IMR-90 (cell line): Measurements from ENCODE around the gene PEX14. TPM values are rescaled to one million over a fixed set of nuclear protein-coding genes. Genes with fewer than 3 reads are reported as not detected.

Source experiments
- ATAC-seq: fragments of 200-7000 bp; cut with Tn5 transposase; 2 replicates; pipeline ENCODE4 v1.9.1; 2020; ENCODE audit warnings: low read depth, mild to moderate bottlenecking, moderate library complexity
- BruUV-seq: library from RNA; stranded (reverse); fragments of 400-500 nt; replicated peaks from 2 replicates; lab custom pipeline; 2021; lab: Mats Ljungman, UMichigan
- CTCF ChIA-PET: fragments of 300-600 bp; formaldehyde crosslinking; extraction: SDS; loops from one replicate; lab custom pipeline; 2021; ENCODE audit warnings: antibody characterized with exemption; lab: Yijun Ruan, JAX
- POLR2A ChIA-PET: fragments of 300-600 bp; sonication (Branson Sonifier 250); formaldehyde crosslinking; loops from one replicate; lab custom pipeline; 2022; ENCODE audit warnings: antibody characterized with exemption; ENCODE audit not compliant: unreplicated experiment; lab: Charles Lee
- DNase-seq: peaks from one replicate; pipeline ENCODE4 v3.0.0; 2013
- H2AFZ ChIP-seq: replicated peaks from 2 replicates; pipeline ENCODE3; 2013; ENCODE audit warnings: low read length, mild to moderate bottlenecking; ENCODE audit not compliant: poor library complexity
- H2AK5ac ChIP-seq: 2 replicates; pipeline ENCODE4 v1.6.1; 2013; ENCODE audit warnings: low read depth, low read length, inconsistent platforms
- H2AK9ac ChIP-seq: replicated peaks from 2 replicates; pipeline ENCODE3; 2013; ENCODE audit warnings: mild to moderate bottlenecking, low read depth, low read length, moderate library complexity; ENCODE audit not compliant: poor library complexity
- H2BK120ac ChIP-seq: 2 replicates; pipeline ENCODE4 v1.6.1; 2013; ENCODE audit warnings: low read depth, low read length, inconsistent platforms
- H2BK15ac ChIP-seq: 3 replicates; pipeline ENCODE4 v1.6.1; 2013; ENCODE audit warnings: low read depth, low read length, inconsistent platforms
- H2BK20ac ChIP-seq: 2 replicates; pipeline ENCODE4 v1.6.1; 2013; ENCODE audit warnings: low read depth, mild to moderate bottlenecking, inconsistent platforms, low read length, moderate library complexity
- H2BK5ac ChIP-seq: 2 replicates; pipeline ENCODE4 v1.6.1; 2013; ENCODE audit warnings: mild to moderate bottlenecking, low read depth, low read length, inconsistent platforms; ENCODE audit not compliant: poor library complexity, severe bottlenecking
- H3K14ac ChIP-seq: replicated peaks from 2 replicates; pipeline ENCODE4 v1.6.1; 2013; ENCODE audit warnings: low read depth, low read length, inconsistent platforms
- H3K18ac ChIP-seq: 2 replicates; pipeline ENCODE4 v1.6.1; 2013; ENCODE audit warnings: low read depth, low read length, control low read depth
- H3K23ac ChIP-seq: 2 replicates; pipeline ENCODE4 v1.6.1; 2013; ENCODE audit warnings: low read depth, low read length, inconsistent platforms
- H3K27ac ChIP-seq: 2 replicates; pipeline ENCODE4 v1.5.1; 2013; ENCODE audit warnings: mild to moderate bottlenecking, control low read depth, low read length; ENCODE audit not compliant: insufficient read depth
- H3K27me3 ChIP-seq: 2 replicates; pipeline ENCODE4 v1.6.1; 2013; ENCODE audit warnings: low read length; ENCODE audit not compliant: control insufficient read depth, insufficient read depth
- H3K36me3 ChIP-seq: 2 replicates; pipeline ENCODE4 v1.6.1; 2013; ENCODE audit warnings: low read length, mixed read lengths; ENCODE audit not compliant: control insufficient read depth, insufficient read depth
- H3K4ac ChIP-seq: 2 replicates; pipeline ENCODE4 v1.6.1; 2013; ENCODE audit warnings: low read depth, low read length, inconsistent platforms
- H3K4me1 ChIP-seq: 2 replicates; pipeline ENCODE4 v1.6.1; 2013; ENCODE audit warnings: low read length, mixed read lengths; ENCODE audit not compliant: control insufficient read depth, insufficient read depth
- H3K4me2 ChIP-seq: 2 replicates; pipeline ENCODE4 v1.6.1; 2013; ENCODE audit warnings: low read depth, mild to moderate bottlenecking, control low read depth, low read length, moderate library complexity
- H3K4me3 ChIP-seq: 2 replicates; pipeline ENCODE4 v1.5.1; 2013; ENCODE audit warnings: low read depth, mild to moderate bottlenecking, control low read depth, low read length, moderate library complexity; ENCODE audit not compliant: insufficient read depth
- H3K56ac ChIP-seq: 2 replicates; pipeline ENCODE4 v1.6.1; 2013; ENCODE audit warnings: low read length, inconsistent platforms; ENCODE audit not compliant: insufficient read depth; ENCODE audit errors: extremely low read depth
- H3K79me1 ChIP-seq, 2 experiments: 2 replicates each; pipeline ENCODE4 v1.6.1; 2013; ENCODE audit warnings: low read length in 2 of 2, inconsistent platforms in 1 of 2, low read depth in 1 of 2
- H3K9ac ChIP-seq: 2 replicates; pipeline ENCODE4 v1.6.1; 2013; ENCODE audit warnings: low read depth, low read length, control low read depth
- H3K9me1 ChIP-seq: 2 replicates; pipeline ENCODE4 v1.6.1; 2013; ENCODE audit warnings: low read length, inconsistent platforms; ENCODE audit not compliant: insufficient read depth
- H3K9me3 ChIP-seq: 2 replicates; pipeline ENCODE4 v1.6.1; 2013; ENCODE audit warnings: low read length; ENCODE audit not compliant: control insufficient read depth, insufficient read depth
- H4K20me1 ChIP-seq: 2 replicates; pipeline ENCODE4 v1.6.1; 2013; ENCODE audit warnings: low read length, inconsistent platforms; ENCODE audit not compliant: insufficient read depth
- H4K5ac ChIP-seq: 2 replicates; pipeline ENCODE4 v1.6.1; 2013; ENCODE audit warnings: mild to moderate bottlenecking, low read depth, low read length, control low read depth
- H4K8ac ChIP-seq, 2 experiments: 2 replicates each; pipeline ENCODE4 v1.6.1; 2013; ENCODE audit warnings: low read depth in 2 of 2, low read length in 2 of 2, control low read depth in 1 of 2, inconsistent platforms in 1 of 2
- H4K91ac ChIP-seq: 2 replicates; pipeline ENCODE4 v1.6.1; 2013; ENCODE audit warnings: low read depth, low read length, inconsistent platforms; ENCODE audit not compliant: insufficient read depth
- CEBPB ChIP-seq: IDR thresholded peaks from 2 replicates; pipeline ENCODE4 v1.6.1; 2012; ENCODE audit warnings: low read depth, low read length, improper control_type of control experiment
- CHD1 ChIP-seq: IDR thresholded peaks from 2 replicates; pipeline ENCODE4 v1.6.1; 2012; ENCODE audit warnings: low read depth, low read length, improper control_type of control experiment
- MAFK ChIP-seq: IDR thresholded peaks from 2 replicates; pipeline ENCODE4 v1.6.1; 2012; ENCODE audit warnings: low read depth, low read length, improper control_type of control experiment
- RCOR1 ChIP-seq: IDR thresholded peaks from 2 replicates; pipeline ENCODE4 v1.6.1; 2012; ENCODE audit warnings: mild to moderate bottlenecking, low read length, improper control_type of control experiment; ENCODE audit not compliant: insufficient replicate concordance
- SMC3 ChIP-seq: fragments of 150-350 bp; IDR thresholded peaks from 2 replicates; pipeline ENCODE4 v1.6.1; 2016; ENCODE audit warnings: low read depth, mild to moderate bottlenecking, antibody characterized with exemption, low read length, moderate library complexity
- WGBS, 2 experiments: methylation state at CpG; one replicate each; pipeline versions ENCODE4 v1.1.5 to v1.1.7; 2013; ENCODE audit warnings: missing lambda C conversion rate in 2 of 2; ENCODE audit not compliant: insufficient read length in 1 of 2; ENCODE audit errors: extremely low coverage in 2 of 2; 5-methylcytosine and 5-hydroxymethylcytosine counted together
- dilution Hi-C: fragments of 300-500 bp; cut with HindIII; formaldehyde crosslinking; loops from one replicate; pipeline ENCODE4 v1.14.3; 2018; ENCODE audit warnings: low sequenced_read_pairs; ENCODE audit not compliant: unreplicated experiment
- in situ Hi-C: fragments of 300-500 bp; cut with MboI; formaldehyde crosslinking; loops from 3 replicates; pipeline ENCODE4 v1.14.3; 2019; ENCODE audit warnings: low sequenced_read_pairs, inconsistent platforms, mixed read lengths
- intact Hi-C: fragments of 100-400 bp; cut with micrococcal nuclease; formaldehyde crosslinking; loops from 2 replicates; pipeline ENCODE4 v1.10.0; 2022
- polyA plus RNA-seq, 3 experiments: library from polyadenylated mRNA; depleted of rRNA; stranded (reverse); fragments of >200 nt; gene quantifications; 2 replicates each; pipeline ENCODE4 v1.2.3, GENCODE V29; 2012; ENCODE audit warnings: low replicate concordance in 1 of 3
- total RNA-seq: library from RNA; depleted of rRNA; stranded (reverse); fragments of >200 nt; gene quantifications from 2 replicates; pipeline ENCODE4 v1.2.3, GENCODE V29; 2012

The PEX14 gene
- total and polyA plus RNA-seq, 2 of the 4 experiments (the other 2 are of a cell fraction), result 9.5 to 22.5 TPM

DNA sequence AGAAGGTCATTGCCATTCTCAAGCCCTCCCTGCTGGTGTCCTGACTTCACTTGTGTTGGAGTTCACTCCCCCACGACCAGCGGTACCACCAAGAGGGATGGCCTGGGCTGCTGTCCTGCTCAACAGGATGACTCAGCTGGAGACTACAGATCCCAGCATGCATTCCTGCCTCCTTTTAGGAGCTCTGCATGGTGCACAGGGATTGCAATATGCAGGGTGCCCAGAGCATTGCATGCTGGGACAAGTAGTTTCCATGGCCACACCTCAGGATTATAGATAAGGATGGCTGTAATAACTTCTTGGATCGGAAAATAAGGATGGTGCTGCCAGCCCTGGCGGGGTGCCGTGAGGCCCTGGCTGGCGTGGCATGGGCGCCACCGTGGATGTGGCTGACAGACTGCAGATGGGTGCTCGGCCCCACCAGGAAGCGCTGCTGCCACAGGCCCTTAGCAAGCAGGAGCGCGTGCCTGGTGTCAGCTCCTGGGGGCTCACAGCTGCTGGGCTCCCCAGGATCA is 171.7 kb downstream of the PEX14 start:
- H2BK15ac ChIP-seq, result no peak overlapping the region
- no peak overlapping the region for H2BK120ac ChIP-seq
- no peak overlapping the region for H3K4me2 ChIP-seq
- TF ChIP-seq MAFK (no peak), SMC3 (no peak), CHD1 (no peak), CEBPB (peak; percentile 56; the same call in 1 of the 2 replicates), RCOR1 (no peak)
- DNase-seq (peak; percentile 67), ATAC-seq (peak; percentile 82; the same call in 1 of the 2 replicates)
- dilution Hi-C loops, result no loop called here
- no peak overlapping the region for H2AK9ac ChIP-seq
- no peak overlapping the region for H2BK5ac ChIP-seq
- no peak overlapping the region for H3K14ac ChIP-seq
- no peak overlapping the region for H3K4ac ChIP-seq
- no TSS peak for BruUV-seq
- 0 out of 2 replicates have a peak, but pooled peaks cover 3% of the 10 kb centered on the region for H3K9me1 ChIP-seq
- H4K91ac ChIP-seq, result no peak overlapping the region
- no peak overlapping the region for H2BK20ac ChIP-seq
- intact Hi-C loops, result no loop called here
- no peaks in the 10 kb centered on the region for H3K4me1 ChIP-seq
- H2AK5ac ChIP-seq, result no peak overlapping the region
- H3K36me3 ChIP-seq, result no peaks in the 10 kb centered on the region
- WGBS, 2 experiments, result 93% methylated on average over 8 of the region's 12 CpGs; no CpG with 5 or more reads in 1 of the 2 experiments
- H3K9ac ChIP-seq, result no peak overlapping the region
- H3K4me3 ChIP-seq, result no peak overlapping the region
- no peaks in the 10 kb centered on the region for H4K20me1 ChIP-seq
- H2AFZ ChIP-seq, result no peak overlapping the region
- no peaks in the 10 kb centered on the region for H3K79me1 ChIP-seq
- ChIA-PET POLR2A (no interaction called here), CTCF (no interaction called here)
- H3K27ac ChIP-seq, result no peak overlapping the region
- H4K8ac ChIP-seq, result no peak overlapping the region
- no peak overlapping the region for H4K5ac ChIP-seq
- no peak overlapping the region for H3K23ac ChIP-seq
- no peak overlapping the region for H3K56ac ChIP-seq
- no peak overlapping the region for H3K18ac ChIP-seq
- H3K9me3 ChIP-seq, result no peaks in the 10 kb centered on the region
- H3K27me3 ChIP-seq, result no peaks in the 10 kb centered on the region
- in situ Hi-C loops, result no loop called here
